SU-DHL-6 (cell line): ENCODE results near the gene DCAF12L2.
"Not testable (repeated sequence)": the region's sequence is repeated elsewhere in the genome, so short reads cannot be mapped to it uniquely, and the experiment has no call there.

Source experiments
- H2AFZ ChIP-seq: fragments of 200-600 bp; sonication (generic); 2 replicates; pipeline ENCODE4 v1.6.1; 2014; ENCODE audit warnings: low read depth, mild to moderate bottlenecking, moderate library complexity, mixed read lengths, antibody characterized with exemption, low read length; ENCODE audit not compliant: severe bottlenecking
- H3F3A ChIP-seq: fragments of 200-600 bp; shearing (Covaris generic); 2 replicates; pipeline ENCODE4 v1.6.0; 2016; ENCODE audit warnings: antibody characterized with exemption, mild to moderate bottlenecking; ENCODE audit not compliant: insufficient read depth
- H3K27ac ChIP-seq: fragments of 200-600 bp; sonication (generic); 2 replicates; pipeline ENCODE4 v1.5.1; 2016; ENCODE audit warnings: low read depth, mild to moderate bottlenecking, low read length, moderate library complexity, mixed read lengths
- H3K27me3 ChIP-seq: fragments of 200-600 bp; sonication (generic), shearing (Covaris generic); 2 replicates; pipeline ENCODE4 v1.6.0; 2014; ENCODE audit warnings: mild to moderate bottlenecking, low read length
- H3K36me3 ChIP-seq: fragments of 200-600 bp; sonication (generic); 2 replicates; pipeline ENCODE4 v1.6.1; 2014; ENCODE audit warnings: mild to moderate bottlenecking, low read length, mixed read lengths
- H3K4me2 ChIP-seq: fragments of 300-600, 200-600 bp; shearing (Covaris generic), sonication (generic); 2 replicates; pipeline ENCODE4 v1.6.0; 2014; ENCODE audit warnings: low read length, low read depth, mild to moderate bottlenecking; ENCODE audit not compliant: poor library complexity, severe bottlenecking
- H3K4me3 ChIP-seq: fragments of 200-600 bp; sonication (generic); 2 replicates; pipeline ENCODE4 v1.5.1; 2014; ENCODE audit warnings: antibody characterized with exemption, low read length, mild to moderate bottlenecking, mixed read lengths; ENCODE audit not compliant: insufficient read depth, poor library complexity, severe bottlenecking
- H3K79me2 ChIP-seq: fragments of 200-600 bp; sonication (generic); 2 replicates; pipeline ENCODE4 v1.6.1; 2014; ENCODE audit warnings: mild to moderate bottlenecking, low read length, moderate library complexity; ENCODE audit not compliant: insufficient read depth
- H3K9ac ChIP-seq: fragments of 200-600 bp; sonication (generic); 2 replicates; pipeline ENCODE4 v1.7.0; 2014; ENCODE audit warnings: mild to moderate bottlenecking, low read length
- H3K9me2 ChIP-seq: fragments of 200-600 bp; sonication (generic); replicated peaks from 2 replicates; pipeline ENCODE4 v1.6.1; 2014; ENCODE audit warnings: low read length; ENCODE audit not compliant: insufficient read depth
- H3K9me3 ChIP-seq: fragments of 200-600 bp; sonication (generic); 2 replicates; pipeline ENCODE4 v1.6.1; 2014; ENCODE audit warnings: low read length, mixed read lengths; ENCODE audit not compliant: insufficient read depth
- H4K20me1 ChIP-seq: fragments of 200-600 bp; sonication (generic); 2 replicates; pipeline ENCODE4 v1.6.1; 2014; ENCODE audit warnings: low read depth, mild to moderate bottlenecking, antibody characterized with exemption, low read length, moderate library complexity, mixed read lengths
- CTCF ChIP-seq: fragments of 200-600 bp; sonication (generic); IDR thresholded peaks from one replicate; pipeline ENCODE4 v1.5.1; 2017; ENCODE audit warnings: antibody characterized with exemption, mild to moderate bottlenecking, low read length, moderate library complexity; ENCODE audit not compliant: insufficient read depth, poor library complexity, severe bottlenecking
- EZH2phosphoT487 ChIP-seq: fragments of 200-600 bp; sonication (generic), shearing (Covaris generic); conservative IDR thresholded peaks from 2 replicates; pipeline ENCODE4 v1.6.1; 2018; ENCODE audit warnings: mild to moderate bottlenecking, antibody characterized with exemption, low read length, moderate library complexity, mixed read lengths

DCAF12L2 gene

DNA sequence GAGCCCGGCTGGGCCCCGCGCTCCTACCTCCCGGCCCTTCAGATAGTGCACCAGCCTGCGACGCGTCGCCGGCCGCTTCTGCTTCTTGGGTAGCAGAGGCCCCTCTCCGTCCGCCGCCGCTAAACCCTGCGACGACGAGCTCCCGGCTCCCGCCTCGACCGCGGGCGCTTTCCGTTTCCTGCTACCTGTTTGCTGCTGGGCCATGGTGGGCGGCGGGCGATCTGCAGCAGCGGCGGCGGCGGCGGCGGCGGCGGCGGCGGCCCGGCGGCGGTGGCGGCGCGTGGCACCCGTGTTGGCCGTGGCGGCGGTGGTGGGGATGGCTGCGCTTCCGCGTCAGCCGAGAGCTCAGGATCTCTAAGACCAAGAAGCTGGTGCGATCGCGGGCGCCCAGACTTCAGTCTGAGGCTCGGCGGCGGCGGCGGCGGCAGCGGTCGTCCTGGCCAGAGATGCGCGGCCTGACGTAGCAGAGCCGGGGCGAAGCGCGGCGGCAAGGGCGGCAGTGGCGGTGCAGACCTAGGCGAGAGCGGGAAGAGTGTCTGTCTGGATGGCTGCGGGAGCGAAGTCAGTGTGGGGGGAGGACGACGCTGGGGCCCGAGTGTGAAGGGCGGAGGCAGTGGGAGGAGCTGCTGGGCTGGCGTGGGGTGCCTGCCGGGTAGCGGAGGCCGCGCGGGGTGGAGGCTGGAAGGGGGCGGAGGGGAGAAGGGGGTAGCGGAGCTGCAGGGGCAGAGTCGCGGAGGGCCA, at the start of gene DCAF12L2:
Gene DCAF12L2 (minus strand): TSS at position 569 of the 741 bp plus-strand sequence. CDS start 365 bp downstream, at position 204.
- Histone ChIP-seq H3K27ac (no peak within 1 kb of the TSS), H3K9me3 (no peaks in the 10 kb centered on the region), H4K20me1 (no peaks in the 10 kb centered on the region), H2AFZ (no peak within 1 kb of the TSS), H3K36me3 (no peaks in the 10 kb centered on the region), H3K79me2 (no peaks in the 10 kb centered on the region), H3F3A (no peaks in the 10 kb centered on the region), H3K4me2 (no peak within 1 kb of the TSS), H3K27me3 (no peaks in the 10 kb centered on the region), H3K4me3 (no peak within 1 kb of the TSS), H3K9me2 (no peaks in the 10 kb centered on the region), H3K9ac (no peak within 1 kb of the TSS)
- TF ChIP-seq CTCF (no peak), EZH2phosphoT487 (no peak)

- not testable (repeated sequence) for H3K4me2 ChIP-seq, H4K20me1 ChIP-seq, H2AFZ ChIP-seq, H3K36me3 ChIP-seq, H3K9me3 ChIP-seq, H3K9me2 ChIP-seq, H3K27me3 ChIP-seq, H3K9ac ChIP-seq, H3K27ac ChIP-seq, H3F3A ChIP-seq, H3K4me3 ChIP-seq, H3K79me2 ChIP-seq
These were observed 24.8 kb upstream of the DCAF12L2 start for GRCh38 chrX:126190888-126191287.

- Histone ChIP-seq H3K9me3 (no peaks in the 10 kb centered on the region), H2AFZ (no peak overlapping the region), H3K79me2 (no peaks in the 10 kb centered on the region), H3K4me3 (no peak overlapping the region), H3K27ac (no peak overlapping the region), H3K36me3 (no peaks in the 10 kb centered on the region), H3K9ac (no peak overlapping the region), H3K4me2 (no peak overlapping the region), H4K20me1 (no peaks in the 10 kb centered on the region), H3K9me2 (no peaks in the 10 kb centered on the region), H3K27me3 (no peaks in the 10 kb centered on the region), H3F3A (no peaks in the 10 kb centered on the region)
- no peak for TF ChIP-seq EZH2phosphoT487
- no peak for TF ChIP-seq CTCF
These were observed 11.2 kb upstream of the DCAF12L2 start for GRCh38 chrX:126177133-126177840.

DNA sequence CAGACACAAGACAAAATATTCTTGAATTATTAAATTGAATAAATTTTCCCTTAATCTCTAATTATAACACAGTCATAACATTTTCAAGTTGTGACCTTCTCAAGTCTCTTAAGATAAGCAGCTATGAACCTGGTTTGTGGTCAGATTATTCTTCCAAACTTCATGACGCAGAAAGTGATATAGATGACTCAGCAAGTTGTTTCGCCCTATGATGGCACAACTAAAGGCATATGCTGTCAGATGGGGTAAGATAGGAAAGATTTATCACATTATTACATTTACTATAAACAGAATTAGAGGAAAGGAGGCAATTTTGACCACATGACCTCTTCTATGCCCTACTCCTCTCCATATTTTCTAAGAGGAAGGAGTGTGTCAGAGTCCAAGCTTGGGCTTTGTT, 4.6 kb upstream of the DCAF12L2 start:
- no peaks in the 10 kb centered on the region for H3K9me3 ChIP-seq
- H3F3A ChIP-seq: no peaks in the 10 kb centered on the region
- H3K9me2 ChIP-seq: no peaks in the 10 kb centered on the region
- no peaks in the 10 kb centered on the region for H3K27me3 ChIP-seq
- TF ChIP-seq CTCF: no peak
- TF ChIP-seq EZH2phosphoT487: no peak
- no peak overlapping the region for H3K4me2 ChIP-seq
- no peaks in the 10 kb centered on the region for H3K79me2 ChIP-seq
- no peaks in the 10 kb centered on the region for H4K20me1 ChIP-seq
- H3K4me3 ChIP-seq: no peak overlapping the region
- no peak overlapping the region for H3K27ac ChIP-seq
- no peaks in the 10 kb centered on the region for H3K36me3 ChIP-seq
- no peak overlapping the region for H2AFZ ChIP-seq
- H3K9ac ChIP-seq: no peak overlapping the region
